Liver (tissue), 9 donors: ENCODE measurements around the gene FOXN3. TPM values are rescaled to one million over a fixed set of nuclear protein-coding genes. Genes with fewer than 3 reads are reported as not detected.

Experiments
- DNase-seq: peaks from one replicate; pipeline ENCODE4 v3.0.0-alpha.2; 2017; ENCODE audit warnings: low spot score
- H3K27ac ChIP-seq, 2 donors: one replicate each; pipeline ENCODE4 v1.7.0; 2013; ENCODE audit warnings: inconsistent platforms in 2 of 2, low read length in 2 of 2, control low read depth in 1 of 2, low read depth in 1 of 2, mild to moderate bottlenecking in 1 of 2
- H3K27me3 ChIP-seq, 4 donors: one replicate each; pipeline versions ENCODE4 v1.6.1 to v1.7.0; 2013; ENCODE audit warnings: low read length in 3 of 4, inconsistent platforms in 1 of 4, mild to moderate bottlenecking in 1 of 4, moderate library complexity in 1 of 4; ENCODE audit not compliant: control insufficient read depth in 4 of 4, insufficient read depth in 4 of 4
- H3K36me3 ChIP-seq, 4 donors: one replicate each; pipeline versions ENCODE4 v1.6.1 to v1.7.0; 2013; ENCODE audit warnings: low read length in 3 of 4, mild to moderate bottlenecking in 3 of 4, low read depth in 1 of 4, moderate library complexity in 1 of 4; ENCODE audit not compliant: control insufficient read depth in 4 of 4, insufficient read depth in 3 of 4
- H3K4me1 ChIP-seq, 4 donors: one replicate each; pipeline versions ENCODE4 v1.6.1 to v1.7.0; 2013; ENCODE audit warnings: low read length in 3 of 4, mild to moderate bottlenecking in 3 of 4, moderate library complexity in 1 of 4; ENCODE audit not compliant: control insufficient read depth in 4 of 4, insufficient read depth in 4 of 4
- H3K4me3 ChIP-seq, 3 donors: one replicate each; pipeline versions ENCODE4 v1.6.1 to v1.7.0; 2013; ENCODE audit warnings: low read length in 3 of 3, control low read depth in 1 of 3, low read depth in 1 of 3, mild to moderate bottlenecking in 1 of 3
- H3K9ac ChIP-seq, 2 donors: one replicate each; pipeline ENCODE4 v1.7.0; 2013; ENCODE audit warnings: low read length in 2 of 2, mild to moderate bottlenecking in 2 of 2, moderate library complexity in 2 of 2, control low read depth in 1 of 2, low read depth in 1 of 2
- H3K9me3 ChIP-seq, 4 donors: one replicate each; pipeline versions ENCODE4 v1.6.1 to v1.7.0; 2013; ENCODE audit warnings: low read length in 3 of 4; ENCODE audit not compliant: control insufficient read depth in 4 of 4
- EGR1 ChIP-seq, 2 donors: IDR thresholded peaks; 2 replicates each; pipeline ENCODE4 v1.6.1; 2016 to 2018; ENCODE audit warnings: antibody characterized with exemption in 2 of 2, low read depth in 2 of 2
- FOXA1 ChIP-seq: IDR thresholded peaks from 2 replicates; pipeline ENCODE4 v1.6.1; 2016; ENCODE audit warnings: antibody characterized with exemption
- FOXA2 ChIP-seq: IDR thresholded peaks from 2 replicates; pipeline ENCODE4 v1.6.1; 2016; ENCODE audit warnings: antibody characterized with exemption
- GABPA ChIP-seq, 2 donors: IDR thresholded peaks in 1 of 2; conservative IDR thresholded peaks in 1 of 2; 2 replicates each; pipeline ENCODE4 v1.6.1; 2016; ENCODE audit warnings: antibody characterized with exemption in 2 of 2, mild to moderate bottlenecking in 1 of 2, moderate library complexity in 1 of 2
- HNF4A ChIP-seq, 2 donors: conservative IDR thresholded peaks; 2 replicates each; pipeline ENCODE4 v1.6.1; 2016; ENCODE audit warnings: antibody characterized with exemption in 2 of 2, mild to moderate bottlenecking in 2 of 2
- HNF4G ChIP-seq: IDR thresholded peaks from 2 replicates; pipeline ENCODE4 v1.6.1; 2016; ENCODE audit warnings: antibody characterized with exemption
- NR2F2 ChIP-seq: IDR thresholded peaks from 2 replicates; pipeline ENCODE4 v1.6.1; 2016; ENCODE audit warnings: antibody characterized with exemption
- RAD21 ChIP-seq, 2 donors: IDR thresholded peaks; 2 replicates each; pipeline ENCODE4 v1.6.1; 2016; ENCODE audit warnings: antibody characterized with exemption in 2 of 2, mild to moderate bottlenecking in 2 of 2
- RXRA ChIP-seq, 2 donors: IDR thresholded peaks; 2 replicates each; pipeline ENCODE4 v1.6.1; 2017 to 2018; ENCODE audit warnings: antibody characterized with exemption in 2 of 2, mild to moderate bottlenecking in 1 of 2
- SP1 ChIP-seq: IDR thresholded peaks from 2 replicates; pipeline ENCODE4 v1.6.1; 2018; ENCODE audit warnings: antibody characterized with exemption, mild to moderate bottlenecking
- TAF1 ChIP-seq: conservative IDR thresholded peaks from 2 replicates; pipeline ENCODE4 v1.6.1; 2016; ENCODE audit warnings: antibody characterized with exemption, mild to moderate bottlenecking
- YY1 ChIP-seq: IDR thresholded peaks from 2 replicates; pipeline ENCODE4 v1.6.1; 2016; ENCODE audit warnings: antibody characterized with exemption, mild to moderate bottlenecking
- WGBS: extraction: QIAGEN DNeasy Blood & Tissue Kit; methylation state at CpG from one replicate; pipeline ENCODE4 v1.1.7; 2013; 5-methylcytosine and 5-hydroxymethylcytosine counted together
- polyA plus RNA-seq, 2 donors: library from polyadenylated mRNA; stranded (reverse) in 1 of 2; unstranded in 1 of 2; fragments of 200-250 nt in 1 of 2; fragments of >200 nt in 1 of 2; fragmentation: Nextera tagmentation in 1 of 2; extraction: Ambion mirVana in 1 of 2; gene quantifications; one replicate each; pipeline versions ENCODE4 v1.2.1 to v1.2.3, GENCODE V29; 2013 to 2015
- total RNA-seq, 2 donors: library from RNA; depleted of rRNA; stranded (reverse); fragments of >200 nt; gene quantifications; one replicate each; pipeline ENCODE4 v1.2.3, GENCODE V29; 2014
- TF ChIP-seq, protein P1 (sequence below): fragments of 150-350 bp; IDR thresholded peaks from 2 replicates; pipeline ENCODE4 v1.5.1; 2017; ENCODE audit warnings: improper control_type of control experiment, low read depth, low read length; ENCODE audit not compliant: missing input control
- TF ChIP-seq, protein P2 (sequence below): IDR thresholded peaks from 2 replicates; pipeline ENCODE4 v1.6.1; 2016; ENCODE audit warnings: antibody characterized with exemption
- TF ChIP-seq, protein P3 (sequence below): IDR thresholded peaks from 2 replicates; pipeline ENCODE4 v1.6.1; 2016; ENCODE audit warnings: antibody characterized with exemption
- TF ChIP-seq, protein P4 (sequence below): IDR thresholded peaks from 2 replicates; pipeline ENCODE4 v1.6.1; 2016; ENCODE audit warnings: antibody characterized with exemption
- TF ChIP-seq, protein P5 (sequence below): IDR thresholded peaks from 2 replicates; pipeline ENCODE4 v1.6.1; 2016; ENCODE audit warnings: antibody characterized with exemption, mild to moderate bottlenecking
- donor health status: healthy.
- donor health status: healthy.
- donor health status: healthy.
- donor health status: healthy.
- donor health status: healthy.

The FOXN3 gene
- total and polyA plus RNA-seq, 4 donors = 17.8 to 44.8 (median 35.3) TPM

DNA sequence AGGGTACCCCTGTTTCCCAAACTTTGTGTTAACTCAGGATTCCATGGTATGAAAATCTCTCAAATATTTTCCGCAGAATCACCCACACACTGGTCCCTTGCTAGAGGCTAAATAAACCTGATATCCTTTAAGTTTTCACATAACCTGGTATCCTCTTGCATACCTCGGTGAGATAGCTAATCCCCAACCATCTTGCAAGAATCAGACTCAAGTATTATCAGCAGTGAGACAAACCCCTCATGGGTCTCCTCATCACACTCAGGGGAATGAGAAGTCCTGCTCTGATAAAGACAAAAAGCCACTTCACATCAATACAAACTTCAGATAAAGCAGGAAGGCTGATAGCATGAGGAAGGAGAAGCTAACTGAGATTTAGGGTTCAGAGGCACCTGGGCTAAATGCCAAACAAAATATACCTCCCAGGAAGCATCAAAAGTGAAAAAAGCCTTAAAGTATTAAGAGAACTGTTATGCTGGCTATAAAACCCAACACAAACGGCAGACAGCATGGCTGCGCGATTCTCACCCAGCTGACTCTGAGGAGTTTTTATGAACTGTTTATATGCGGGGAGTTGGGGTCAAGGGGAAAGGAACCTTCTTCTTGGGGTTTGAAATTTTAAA, 96.5 kb downstream of the FOXN3 start:
- Histone ChIP-seq H3K4me3 (no peak overlapping the region), H3K9me3 (no peaks in the 10 kb centered on the region), H3K36me3 (peaks cover 0 to 3% (median 0%) of the 10 kb centered on the region in 4 donors), H3K27ac (no peak overlapping the region), H3K9ac (no peak overlapping the region), H3K4me1 (no peaks in the 10 kb centered on the region), H3K27me3 (no peaks in the 10 kb centered on the region)
- WGBS = 79% methylated on average over 6 of the region's 6 CpGs
- no peak for DNase-seq
- TF ChIP-seq RXRA (IDR thresholded peaks at IDR 0.05) (no peak), HNF4A (conservative IDR thresholded peaks at IDR 0.05) (no peak), EGR1 (IDR thresholded peaks at IDR 0.05; ENCODE audit: low read depth in 2 of 2) (no peak), FOXA1 (no peak), GABPA (IDR thresholded peaks at IDR 0.05 in 1 of 2, conservative IDR thresholded peaks at IDR 0.05 in 1 of 2) (no peak), RAD21 (IDR thresholded peaks at IDR 0.05) (no peak), NR2F2 (no peak), HNF4G (no peak), YY1 (no peak), FOXA2 (no peak)
- TF ChIP-seq, protein P1, sequence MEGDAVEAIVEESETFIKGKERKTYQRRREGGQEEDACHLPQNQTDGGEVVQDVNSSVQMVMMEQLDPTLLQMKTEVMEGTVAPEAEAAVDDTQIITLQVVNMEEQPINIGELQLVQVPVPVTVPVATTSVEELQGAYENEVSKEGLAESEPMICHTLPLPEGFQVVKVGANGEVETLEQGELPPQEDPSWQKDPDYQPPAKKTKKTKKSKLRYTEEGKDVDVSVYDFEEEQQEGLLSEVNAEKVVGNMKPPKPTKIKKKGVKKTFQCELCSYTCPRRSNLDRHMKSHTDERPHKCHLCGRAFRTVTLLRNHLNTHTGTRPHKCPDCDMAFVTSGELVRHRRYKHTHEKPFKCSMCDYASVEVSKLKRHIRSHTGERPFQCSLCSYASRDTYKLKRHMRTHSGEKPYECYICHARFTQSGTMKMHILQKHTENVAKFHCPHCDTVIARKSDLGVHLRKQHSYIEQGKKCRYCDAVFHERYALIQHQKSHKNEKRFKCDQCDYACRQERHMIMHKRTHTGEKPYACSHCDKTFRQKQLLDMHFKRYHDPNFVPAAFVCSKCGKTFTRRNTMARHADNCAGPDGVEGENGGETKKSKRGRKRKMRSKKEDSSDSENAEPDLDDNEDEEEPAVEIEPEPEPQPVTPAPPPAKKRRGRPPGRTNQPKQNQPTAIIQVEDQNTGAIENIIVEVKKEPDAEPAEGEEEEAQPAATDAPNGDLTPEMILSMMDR = no peak
- TF ChIP-seq, protein P2, sequence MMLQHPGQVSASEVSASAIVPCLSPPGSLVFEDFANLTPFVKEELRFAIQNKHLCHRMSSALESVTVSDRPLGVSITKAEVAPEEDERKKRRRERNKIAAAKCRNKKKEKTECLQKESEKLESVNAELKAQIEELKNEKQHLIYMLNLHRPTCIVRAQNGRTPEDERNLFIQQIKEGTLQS = no peak
- TF ChIP-seq, protein P3, sequence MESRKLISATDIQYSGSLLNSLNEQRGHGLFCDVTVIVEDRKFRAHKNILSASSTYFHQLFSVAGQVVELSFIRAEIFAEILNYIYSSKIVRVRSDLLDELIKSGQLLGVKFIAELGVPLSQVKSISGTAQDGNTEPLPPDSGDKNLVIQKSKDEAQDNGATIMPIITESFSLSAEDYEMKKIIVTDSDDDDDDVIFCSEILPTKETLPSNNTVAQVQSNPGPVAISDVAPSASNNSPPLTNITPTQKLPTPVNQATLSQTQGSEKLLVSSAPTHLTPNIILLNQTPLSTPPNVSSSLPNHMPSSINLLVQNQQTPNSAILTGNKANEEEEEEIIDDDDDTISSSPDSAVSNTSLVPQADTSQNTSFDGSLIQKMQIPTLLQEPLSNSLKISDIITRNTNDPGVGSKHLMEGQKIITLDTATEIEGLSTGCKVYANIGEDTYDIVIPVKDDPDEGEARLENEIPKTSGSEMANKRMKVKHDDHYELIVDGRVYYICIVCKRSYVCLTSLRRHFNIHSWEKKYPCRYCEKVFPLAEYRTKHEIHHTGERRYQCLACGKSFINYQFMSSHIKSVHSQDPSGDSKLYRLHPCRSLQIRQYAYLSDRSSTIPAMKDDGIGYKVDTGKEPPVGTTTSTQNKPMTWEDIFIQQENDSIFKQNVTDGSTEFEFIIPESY = no peak
- TF ChIP-seq, protein P4, sequence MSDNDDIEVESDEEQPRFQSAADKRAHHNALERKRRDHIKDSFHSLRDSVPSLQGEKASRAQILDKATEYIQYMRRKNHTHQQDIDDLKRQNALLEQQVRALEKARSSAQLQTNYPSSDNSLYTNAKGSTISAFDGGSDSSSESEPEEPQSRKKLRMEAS = no peak
- TF ChIP-seq, protein P5, sequence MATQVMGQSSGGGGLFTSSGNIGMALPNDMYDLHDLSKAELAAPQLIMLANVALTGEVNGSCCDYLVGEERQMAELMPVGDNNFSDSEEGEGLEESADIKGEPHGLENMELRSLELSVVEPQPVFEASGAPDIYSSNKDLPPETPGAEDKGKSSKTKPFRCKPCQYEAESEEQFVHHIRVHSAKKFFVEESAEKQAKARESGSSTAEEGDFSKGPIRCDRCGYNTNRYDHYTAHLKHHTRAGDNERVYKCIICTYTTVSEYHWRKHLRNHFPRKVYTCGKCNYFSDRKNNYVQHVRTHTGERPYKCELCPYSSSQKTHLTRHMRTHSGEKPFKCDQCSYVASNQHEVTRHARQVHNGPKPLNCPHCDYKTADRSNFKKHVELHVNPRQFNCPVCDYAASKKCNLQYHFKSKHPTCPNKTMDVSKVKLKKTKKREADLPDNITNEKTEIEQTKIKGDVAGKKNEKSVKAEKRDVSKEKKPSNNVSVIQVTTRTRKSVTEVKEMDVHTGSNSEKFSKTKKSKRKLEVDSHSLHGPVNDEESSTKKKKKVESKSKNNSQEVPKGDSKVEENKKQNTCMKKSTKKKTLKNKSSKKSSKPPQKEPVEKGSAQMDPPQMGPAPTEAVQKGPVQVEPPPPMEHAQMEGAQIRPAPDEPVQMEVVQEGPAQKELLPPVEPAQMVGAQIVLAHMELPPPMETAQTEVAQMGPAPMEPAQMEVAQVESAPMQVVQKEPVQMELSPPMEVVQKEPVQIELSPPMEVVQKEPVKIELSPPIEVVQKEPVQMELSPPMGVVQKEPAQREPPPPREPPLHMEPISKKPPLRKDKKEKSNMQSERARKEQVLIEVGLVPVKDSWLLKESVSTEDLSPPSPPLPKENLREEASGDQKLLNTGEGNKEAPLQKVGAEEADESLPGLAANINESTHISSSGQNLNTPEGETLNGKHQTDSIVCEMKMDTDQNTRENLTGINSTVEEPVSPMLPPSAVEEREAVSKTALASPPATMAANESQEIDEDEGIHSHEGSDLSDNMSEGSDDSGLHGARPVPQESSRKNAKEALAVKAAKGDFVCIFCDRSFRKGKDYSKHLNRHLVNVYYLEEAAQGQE = no peak

DNA sequence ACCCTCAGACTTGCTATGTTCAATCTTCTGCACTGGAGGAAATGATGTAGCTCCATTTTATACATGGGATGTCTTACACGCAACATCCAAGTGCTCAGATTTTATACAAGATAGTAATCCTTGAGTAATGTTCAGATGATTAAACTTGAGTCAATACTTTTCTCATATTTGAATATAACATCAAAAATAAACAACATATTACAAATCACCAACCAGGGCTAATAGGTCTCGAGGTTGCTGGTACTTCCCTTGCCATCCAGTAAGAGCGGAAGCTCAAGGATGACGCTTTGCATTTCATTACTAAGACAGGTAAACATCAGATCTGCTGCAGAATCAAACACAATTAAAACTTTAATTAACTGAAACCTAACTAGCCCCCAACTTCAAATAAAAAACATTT, 97.3 kb downstream of the FOXN3 start:
- no peaks in the 10 kb centered on the region for H3K4me1 ChIP-seq

More for the DNA sequence above, 97.3 kb downstream of the FOXN3 start:
- H3K27ac ChIP-seq = no peak overlapping the region
- no peak overlapping the region for H3K9ac ChIP-seq
- H3K4me3 ChIP-seq = no peak overlapping the region
- peaks cover 0 to 3% (median 0%) of the 10 kb centered on the region in 4 donors for H3K36me3 ChIP-seq
- WGBS = 97% methylated on average over 4 of the region's 4 CpGs
- TF ChIP-seq RXRA (IDR thresholded peaks at IDR 0.05) = no peak
- TF ChIP-seq EGR1 (IDR thresholded peaks at IDR 0.05; ENCODE audit: low read depth in 2 of 2) = no peak
- TF ChIP-seq SP1 = no peak
- TF ChIP-seq, protein P4 = no peak
- TF ChIP-seq RAD21 (IDR thresholded peaks at IDR 0.05) = no peak
- no peak for TF ChIP-seq NR2F2
- TF ChIP-seq FOXA1 = no peak
- no peak for TF ChIP-seq YY1
- TF ChIP-seq, protein P5 = no peak
- TF ChIP-seq TAF1 = no peak
- DNase-seq = no peak
- H3K27me3 ChIP-seq = no peaks in the 10 kb centered on the region
- no peaks in the 10 kb centered on the region for H3K9me3 ChIP-seq
